ENCODE results near the gene LRRC46. TPM values are rescaled to one million over a fixed set of nuclear protein-coding genes. Genes with fewer than 3 reads are reported as not detected.

Gene LRRC46
- total and polyA plus RNA-seq, 9 of the 15 experiments (the other 6 are each of a cell fraction or from before 2014, with no cell fraction given), result 0.39 to 1.4 (median 0.53) TPM; not detected in 1

DNA sequence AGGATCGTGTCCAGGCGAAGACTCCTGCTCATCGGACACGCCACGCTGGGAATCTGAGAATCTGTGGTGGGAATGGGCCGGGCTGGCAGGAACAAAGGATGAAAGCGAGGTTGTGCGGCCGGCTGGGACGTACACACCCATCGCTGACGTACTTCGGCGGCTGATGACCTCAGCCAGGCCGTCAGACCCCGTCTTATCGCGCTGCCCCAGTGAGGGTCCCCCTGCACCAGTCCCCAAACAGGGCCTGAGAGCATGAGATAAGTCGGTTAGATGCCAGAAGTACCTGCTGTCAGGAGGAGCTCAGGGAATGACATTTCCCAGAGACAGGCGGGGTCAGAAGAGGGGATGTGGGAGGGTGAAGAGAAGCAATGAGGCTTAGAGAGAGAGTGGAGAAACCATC lies 35.5 kb downstream of the LRRC46 start:
- CTCF ChIA-PET (ENCODE audit: low intra/inter-chr PET ratio), result no interaction called here
- FAIRE-seq (peak; percentile 99), DNase-seq (ENCODE audit: extremely low read depth in 1 of 4, low spot score in 3 of 4) (peak; percentile 99), ATAC-seq (peak; percentile 87)
- peaks cover 48 to 54% of the 10 kb centered on the region in 2 experiments for H3K4me1 ChIP-seq (replicated peaks in 1 of 2; ENCODE audit: control insufficient read depth in 2 of 2, insufficient read depth in 2 of 2, low read length in 2 of 2)
- H2AFZ ChIP-seq (ENCODE audit: low read depth, low read length), result peak overlapping the region; percentile 75
- H3K9me3 ChIP-seq (replicated peaks; ENCODE audit: control insufficient read depth, insufficient read depth, low read depth, low read length), result no peaks in the 10 kb centered on the region
- H4K20me1 ChIP-seq (replicated peaks; ENCODE audit: control insufficient read depth, insufficient read depth, low read length), result no peaks in the 10 kb centered on the region
- H3K36me3 ChIP-seq (ENCODE audit: control insufficient read depth, insufficient read depth, low read length), result no peaks in the 10 kb centered on the region
- no TSS peak for BruUV-seq (replicated peaks)
- no peaks in the 10 kb centered on the region for H3K79me2 ChIP-seq (ENCODE audit: control insufficient read depth, insufficient read depth, low read length)
- peak overlapping the region; percentile 70 for H3K27ac ChIP-seq (ENCODE audit: extremely low read depth, low read depth, low read length)
- peak overlapping the region; percentile 80 for H3K4me2 ChIP-seq (ENCODE audit: insufficient read depth, low read length)
- in situ Hi-C loops (cut with MboI) (no loop called here), intact Hi-C loops (cut with micrococcal nuclease) (no loop called here)
- POLR2A ChIA-PET, result interaction anchor here (0.6 to 1.5 kb wide), 8 partner anchors 9 to 74 kb away, joined by 3 to 8 read pairs (median 3); partner anchors contain the start of genes PNPO, SP2 and SP6
- H3K9ac ChIP-seq (ENCODE audit: insufficient read depth in 1 of 2, low read depth in 2 of 2, low read length in 2 of 2), result peak overlapping the region; percentile 55 to 76; a peak in 3 of 4 replicates
- 1% methylated on average over 20 of the region's 20 CpGs for WGBS (ENCODE audit: insufficient coverage, low coverage, missing lambda C conversion rate)
- H3K27me3 ChIP-seq (ENCODE audit: control insufficient read depth in 2 of 2, insufficient read depth in 2 of 2, low read length in 2 of 2), result no peaks in the 10 kb centered on the region
- H3K4me3 ChIP-seq, result no peak overlapping the region
- H3K9me1 ChIP-seq (ENCODE audit: control insufficient read depth, insufficient read depth, low read length), result no peaks in the 10 kb centered on the region
- TF ChIP-seq ATF1 (CRISPR knock-in tag; IDR thresholded peaks at IDR 0.05) (peak; percentile 51), ATF1 (tag; IDR thresholded peaks at IDR 0.05) (peak; percentile 99), RUNX1 (IDR thresholded peaks at IDR 0.05; ENCODE audit: low read depth) (peak; percentile 87; the same call in 1 of the 2 replicates), XRCC4 (IDR thresholded peaks at IDR 0.05; ENCODE audit: extremely low read depth, insufficient read depth, insufficient read length) (no peak), SMAD4 (CRISPR knock-in tag; conservative IDR thresholded peaks at IDR 0.05) (peak; percentile 99), ZNF217 (CRISPR knock-in tag; IDR thresholded peaks at IDR 0.05) (no peak), ZNF143 (CRISPR knock-in tag; IDR thresholded peaks at IDR 0.05) (no peak), SMARCA5 (IDR thresholded peaks at IDR 0.05) (no peak)
- TF ChIP-seq, protein P1, sequence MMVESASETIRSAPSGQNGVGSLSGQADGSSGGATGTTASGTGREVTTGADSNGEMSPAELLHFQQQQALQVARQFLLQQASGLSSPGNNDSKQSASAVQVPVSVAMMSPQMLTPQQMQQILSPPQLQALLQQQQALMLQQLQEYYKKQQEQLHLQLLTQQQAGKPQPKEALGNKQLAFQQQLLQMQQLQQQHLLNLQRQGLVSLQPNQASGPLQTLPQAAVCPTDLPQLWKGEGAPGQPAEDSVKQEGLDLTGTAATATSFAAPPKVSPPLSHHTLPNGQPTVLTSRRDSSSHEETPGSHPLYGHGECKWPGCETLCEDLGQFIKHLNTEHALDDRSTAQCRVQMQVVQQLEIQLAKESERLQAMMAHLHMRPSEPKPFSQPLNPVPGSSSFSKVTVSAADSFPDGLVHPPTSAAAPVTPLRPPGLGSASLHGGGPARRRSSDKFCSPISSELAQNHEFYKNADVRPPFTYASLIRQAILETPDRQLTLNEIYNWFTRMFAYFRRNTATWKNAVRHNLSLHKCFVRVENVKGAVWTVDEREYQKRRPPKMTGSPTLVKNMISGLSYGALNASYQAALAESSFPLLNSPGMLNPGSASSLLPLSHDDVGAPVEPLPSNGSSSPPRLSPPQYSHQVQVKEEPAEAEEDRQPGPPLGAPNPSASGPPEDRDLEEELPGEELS (CRISPR knock-in tag; IDR thresholded peaks at IDR 0.05; ENCODE audit: borderline replicate concordance), result 0 out of 2 replicates have a peak, but pooled peaks have one; percentile 29
- TF ChIP-seq, protein P2, sequence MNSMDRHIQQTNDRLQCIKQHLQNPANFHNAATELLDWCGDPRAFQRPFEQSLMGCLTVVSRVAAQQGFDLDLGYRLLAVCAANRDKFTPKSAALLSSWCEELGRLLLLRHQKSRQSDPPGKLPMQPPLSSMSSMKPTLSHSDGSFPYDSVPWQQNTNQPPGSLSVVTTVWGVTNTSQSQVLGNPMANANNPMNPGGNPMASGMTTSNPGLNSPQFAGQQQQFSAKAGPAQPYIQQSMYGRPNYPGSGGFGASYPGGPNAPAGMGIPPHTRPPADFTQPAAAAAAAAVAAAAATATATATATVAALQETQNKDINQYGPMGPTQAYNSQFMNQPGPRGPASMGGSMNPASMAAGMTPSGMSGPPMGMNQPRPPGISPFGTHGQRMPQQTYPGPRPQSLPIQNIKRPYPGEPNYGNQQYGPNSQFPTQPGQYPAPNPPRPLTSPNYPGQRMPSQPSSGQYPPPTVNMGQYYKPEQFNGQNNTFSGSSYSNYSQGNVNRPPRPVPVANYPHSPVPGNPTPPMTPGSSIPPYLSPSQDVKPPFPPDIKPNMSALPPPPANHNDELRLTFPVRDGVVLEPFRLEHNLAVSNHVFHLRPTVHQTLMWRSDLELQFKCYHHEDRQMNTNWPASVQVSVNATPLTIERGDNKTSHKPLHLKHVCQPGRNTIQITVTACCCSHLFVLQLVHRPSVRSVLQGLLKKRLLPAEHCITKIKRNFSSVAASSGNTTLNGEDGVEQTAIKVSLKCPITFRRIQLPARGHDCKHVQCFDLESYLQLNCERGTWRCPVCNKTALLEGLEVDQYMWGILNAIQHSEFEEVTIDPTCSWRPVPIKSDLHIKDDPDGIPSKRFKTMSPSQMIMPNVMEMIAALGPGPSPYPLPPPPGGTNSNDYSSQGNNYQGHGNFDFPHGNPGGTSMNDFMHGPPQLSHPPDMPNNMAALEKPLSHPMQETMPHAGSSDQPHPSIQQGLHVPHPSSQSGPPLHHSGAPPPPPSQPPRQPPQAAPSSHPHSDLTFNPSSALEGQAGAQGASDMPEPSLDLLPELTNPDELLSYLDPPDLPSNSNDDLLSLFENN (IDR thresholded peaks at IDR 0.05; ENCODE audit: low read depth in 2 of 2, low read length in 2 of 2), result peak in 1 of 2 experiments; percentile 96; a peak in 2 of 4 replicates
